ENCODE measurements around the gene AKAP13.

Gene AKAP13

DNA sequence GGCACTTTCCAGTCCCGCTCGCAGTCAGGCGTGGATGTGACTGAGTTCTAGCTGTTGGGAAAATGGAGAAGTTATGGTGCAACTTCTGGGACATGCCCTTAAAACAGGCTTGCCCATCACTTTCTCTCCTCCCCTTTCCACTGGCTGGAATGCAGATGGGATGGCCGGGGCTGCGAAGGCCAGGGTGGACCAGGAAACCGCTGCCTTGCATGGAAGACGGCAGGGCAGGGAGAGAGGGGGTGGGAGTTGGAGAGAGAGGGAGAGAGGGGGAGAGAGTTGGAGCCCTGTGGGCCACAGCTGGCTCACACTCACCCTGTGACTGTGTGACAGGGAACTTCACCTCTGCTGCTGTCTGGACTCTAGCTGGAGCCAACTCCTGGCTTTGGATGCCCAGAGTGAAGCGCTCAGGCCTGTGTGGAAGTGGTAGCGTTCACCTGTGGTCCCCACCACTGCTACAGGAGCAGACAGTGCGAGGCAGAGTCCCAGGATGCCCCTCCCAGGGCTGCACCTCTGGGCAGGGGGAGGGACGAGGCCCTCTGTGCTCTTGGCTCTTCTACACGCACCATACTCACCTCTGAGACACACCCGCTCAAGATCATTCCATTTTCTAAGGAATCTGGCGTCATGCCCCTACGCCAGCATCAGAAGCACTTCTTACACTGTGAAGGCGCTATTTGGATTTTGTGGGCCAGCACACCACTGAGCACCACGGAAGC lies 377.7 kb downstream of the AKAP13 start:
- in situ Hi-C loops (cut with MboI; ENCODE audit: low pct_unique_long_range_greater_than_20kb, low sequenced_read_pairs), result no loop called here
- no peak for DNase-seq

- in situ Hi-C loops (cut with MboI; ENCODE audit: low pct_unique_long_range_greater_than_20kb, low sequenced_read_pairs), result no loop called here
- DNase-seq, result no peak
Observed at GRCh38 chr15:85758655-85758978, 378.2 kb downstream of the AKAP13 start.

DNA sequence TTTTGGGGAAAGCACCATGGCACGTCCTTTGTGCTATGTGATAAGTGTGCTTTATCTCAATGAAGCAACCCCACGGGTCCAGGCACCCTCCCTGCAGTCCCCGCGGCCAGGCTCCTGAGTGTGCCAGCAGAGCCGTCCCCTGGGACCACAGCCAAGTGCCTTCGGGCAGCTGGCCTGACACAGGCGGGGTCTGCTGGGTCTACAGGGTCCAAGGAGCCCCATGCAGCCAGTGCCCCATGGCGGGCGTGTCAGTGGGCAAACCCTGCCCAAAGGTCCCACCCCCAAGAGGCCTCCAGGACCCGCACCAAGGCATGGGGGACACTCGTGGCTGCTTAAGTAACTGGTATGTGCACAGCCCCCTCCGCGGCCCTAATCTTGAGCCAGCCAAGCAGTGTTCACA lies 379.0 kb downstream of the AKAP13 start:
- in situ Hi-C loops (cut with MboI; ENCODE audit: low pct_unique_long_range_greater_than_20kb, low sequenced_read_pairs), result no loop called here
- no peak for DNase-seq

GRCh38 chr15:85760049-85760448 lies 379.6 kb downstream of the AKAP13 start:
- in situ Hi-C loops (cut with MboI; ENCODE audit: low pct_unique_long_range_greater_than_20kb, low sequenced_read_pairs), result no loop called here
- no peak for DNase-seq

- in situ Hi-C loops (cut with MboI; ENCODE audit: low pct_unique_long_range_greater_than_20kb, low sequenced_read_pairs), result no loop called here
- DNase-seq, result no peak
Observed at GRCh38 chr15:85760531-85761371, 380.3 kb downstream of the AKAP13 start.

- DNase-seq, result no peak
- in situ Hi-C loops (cut with MboI; ENCODE audit: low pct_unique_long_range_greater_than_20kb, low sequenced_read_pairs), result no loop called here
Observed at GRCh38 chr15:85761635-85762034, 381.2 kb downstream of the AKAP13 start.

- DNase-seq, result no peak
- in situ Hi-C loops (cut with MboI; ENCODE audit: low pct_unique_long_range_greater_than_20kb, low sequenced_read_pairs), result no loop called here
Observed at GRCh38 chr15:85762039-85762755, 381.8 kb downstream of the AKAP13 start.

DNA sequence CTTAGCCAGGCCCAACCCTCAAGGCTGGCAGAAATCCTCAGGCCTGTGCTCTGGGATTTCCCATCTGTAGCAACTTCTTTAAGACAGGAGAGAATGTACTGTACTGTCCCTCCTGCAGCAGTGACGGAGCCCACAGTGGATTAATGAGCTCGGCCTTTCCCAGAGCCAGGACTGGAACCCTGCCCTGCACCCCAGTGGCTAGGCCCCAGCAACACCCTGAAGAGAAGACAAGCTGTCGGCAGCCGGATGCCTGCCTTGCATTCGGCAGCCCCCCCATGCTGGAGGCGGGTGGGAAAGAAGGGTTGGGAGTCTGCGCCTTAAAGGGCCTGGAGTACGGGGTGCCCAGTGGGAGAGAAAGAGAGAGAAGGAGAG lies 382.3 kb downstream of the AKAP13 start:
- in situ Hi-C loops (cut with MboI; ENCODE audit: low pct_unique_long_range_greater_than_20kb, low sequenced_read_pairs), result no loop called here
- DNase-seq, result no peak

DNA sequence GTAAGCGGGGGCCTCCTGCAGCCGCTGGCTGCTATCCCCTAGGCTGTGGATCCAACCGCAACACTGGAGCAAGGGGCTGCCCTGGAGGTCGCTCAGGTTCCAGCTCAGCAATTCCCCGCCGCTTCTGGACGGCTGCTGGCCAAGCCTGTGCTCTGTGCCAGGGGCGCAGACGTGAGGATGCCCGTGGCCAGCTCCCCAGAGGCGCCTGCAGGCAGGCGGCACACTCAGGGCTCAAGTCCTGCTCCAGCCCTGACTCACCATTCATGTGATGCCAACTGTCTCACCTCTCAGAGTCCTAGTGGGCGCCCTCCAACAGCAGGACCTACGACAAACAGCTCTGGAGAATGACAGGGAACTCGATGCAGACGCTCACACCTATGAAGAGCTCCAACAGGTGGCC lies 382.8 kb downstream of the AKAP13 start:
- no peak for DNase-seq
- in situ Hi-C loops (cut with MboI; ENCODE audit: low pct_unique_long_range_greater_than_20kb, low sequenced_read_pairs), result no loop called here

DNA sequence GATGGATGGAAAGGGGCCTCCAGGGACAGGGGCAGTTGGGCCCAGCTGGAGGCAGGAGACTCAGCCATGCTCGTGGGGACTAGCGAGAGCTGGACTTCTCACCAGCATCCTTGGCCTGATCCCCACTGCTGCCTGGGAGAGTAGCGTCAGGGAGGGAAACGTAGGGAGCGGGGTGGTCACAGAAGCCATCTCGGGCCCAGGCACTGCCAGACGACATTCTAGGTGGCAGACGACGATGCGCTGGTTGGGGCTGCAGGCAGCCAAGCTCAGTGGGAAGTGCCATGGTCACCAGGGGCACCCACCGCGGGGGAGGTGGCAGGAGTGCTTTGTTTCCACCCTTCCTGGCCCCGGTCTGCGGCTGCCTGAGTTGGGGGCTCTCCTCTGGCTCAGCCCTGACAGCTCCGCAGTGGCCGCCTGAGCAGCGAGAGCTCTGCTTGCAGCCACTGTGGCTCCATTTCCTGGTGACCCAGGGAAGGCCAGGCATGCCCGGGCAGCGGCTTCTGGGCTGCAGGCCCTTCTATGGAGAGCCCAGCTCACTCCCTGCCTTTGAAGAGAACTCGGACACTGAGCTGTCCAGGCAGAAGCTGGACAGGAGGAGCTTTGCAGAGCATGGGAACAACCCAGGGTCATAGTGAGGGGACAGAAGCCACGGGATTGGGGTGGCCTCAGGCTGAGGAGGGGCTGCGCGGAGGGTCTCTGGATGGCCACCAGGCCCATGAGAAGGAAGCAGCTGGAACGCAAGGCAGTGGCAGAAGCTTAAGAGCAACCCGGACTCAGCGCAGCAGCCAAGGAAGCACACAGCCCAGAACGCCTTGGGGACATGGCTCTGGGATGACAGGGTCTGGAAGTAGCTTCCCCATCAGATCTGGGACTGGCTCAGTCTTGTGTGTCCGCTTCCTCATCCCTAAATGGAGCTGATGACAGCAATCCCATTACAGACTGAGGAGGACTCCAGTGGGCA lies 383.6 kb downstream of the AKAP13 start:
- in situ Hi-C loops (cut with MboI; ENCODE audit: low pct_unique_long_range_greater_than_20kb, low sequenced_read_pairs), result no loop called here
- no peak for DNase-seq

DNA sequence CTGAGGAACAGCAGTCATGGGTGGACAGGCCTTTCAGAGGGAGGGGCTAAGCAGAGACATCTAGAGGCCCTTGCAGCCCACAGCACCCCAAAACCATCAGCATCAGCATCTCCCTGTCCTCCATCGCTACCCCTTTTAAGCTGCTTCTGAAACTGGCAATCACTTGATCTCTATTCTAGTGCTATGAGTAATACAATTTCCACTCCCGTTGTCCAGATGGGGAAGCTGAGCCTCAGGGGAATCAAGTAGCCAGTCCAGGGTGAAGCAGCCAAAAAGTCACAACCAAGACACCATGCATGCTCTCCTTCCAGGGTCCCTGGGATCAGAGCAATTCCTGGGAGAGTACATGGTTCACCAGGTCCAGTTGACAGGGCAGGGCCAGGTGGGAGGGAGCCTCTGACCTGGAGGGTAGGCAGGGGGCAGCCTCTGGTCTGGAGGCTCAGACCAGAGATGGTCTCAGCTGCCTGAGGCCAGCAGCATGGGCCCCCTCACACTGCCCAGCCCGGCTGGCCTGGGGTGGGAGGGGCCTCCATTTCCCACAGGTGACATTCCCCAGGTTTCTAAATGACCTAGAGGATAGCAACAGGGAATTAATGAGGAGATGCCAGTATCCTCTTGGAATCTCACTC lies 384.4 kb downstream of the AKAP13 start:
- in situ Hi-C loops (cut with MboI; ENCODE audit: low pct_unique_long_range_greater_than_20kb, low sequenced_read_pairs), result no loop called here
- DNase-seq, result no peak

- in situ Hi-C loops (cut with MboI; ENCODE audit: low pct_unique_long_range_greater_than_20kb, low sequenced_read_pairs), result no loop called here
- DNase-seq, result no peak
Observed at GRCh38 chr15:85766001-85766831, 385.8 kb downstream of the AKAP13 start.

DNA sequence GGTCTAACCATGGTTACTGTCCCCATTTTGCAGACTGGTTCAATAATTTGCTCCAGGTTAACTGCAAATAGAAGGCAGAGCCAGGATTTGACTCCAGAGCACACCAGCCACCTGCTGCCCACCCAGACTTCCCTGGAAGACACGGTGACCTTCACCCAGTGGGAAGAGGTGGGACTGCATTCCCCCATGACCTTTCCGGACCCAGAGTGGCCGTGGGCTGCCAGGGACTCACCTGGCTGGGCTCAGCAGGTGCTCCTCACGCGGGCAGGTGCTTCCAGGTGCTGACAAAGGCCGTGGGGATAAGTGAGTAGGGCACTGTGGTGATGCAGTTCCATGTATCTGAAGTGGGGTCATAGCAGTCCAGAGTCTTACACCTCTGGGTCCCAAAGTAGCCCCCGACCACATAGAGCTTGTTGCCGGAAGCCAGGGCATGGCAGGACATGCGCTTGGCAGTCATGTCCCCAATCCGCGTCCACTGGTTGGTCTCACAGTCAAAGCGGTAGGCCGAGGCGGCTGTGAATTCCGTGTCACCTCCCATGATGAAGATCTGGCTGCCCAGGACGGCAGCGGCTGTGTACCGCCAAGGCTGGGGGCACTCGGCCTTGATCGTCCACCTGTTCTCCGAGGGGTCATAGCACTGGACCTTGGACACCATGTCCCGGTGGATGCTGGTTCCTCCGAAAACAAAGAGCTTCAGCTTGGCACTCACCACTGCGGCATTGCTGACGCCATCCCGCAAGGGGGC lies 387.6 kb downstream of the AKAP13 start:
- DNase-seq, result no peak
- in situ Hi-C loops (cut with MboI; ENCODE audit: low pct_unique_long_range_greater_than_20kb, low sequenced_read_pairs), result no loop called here

DNA sequence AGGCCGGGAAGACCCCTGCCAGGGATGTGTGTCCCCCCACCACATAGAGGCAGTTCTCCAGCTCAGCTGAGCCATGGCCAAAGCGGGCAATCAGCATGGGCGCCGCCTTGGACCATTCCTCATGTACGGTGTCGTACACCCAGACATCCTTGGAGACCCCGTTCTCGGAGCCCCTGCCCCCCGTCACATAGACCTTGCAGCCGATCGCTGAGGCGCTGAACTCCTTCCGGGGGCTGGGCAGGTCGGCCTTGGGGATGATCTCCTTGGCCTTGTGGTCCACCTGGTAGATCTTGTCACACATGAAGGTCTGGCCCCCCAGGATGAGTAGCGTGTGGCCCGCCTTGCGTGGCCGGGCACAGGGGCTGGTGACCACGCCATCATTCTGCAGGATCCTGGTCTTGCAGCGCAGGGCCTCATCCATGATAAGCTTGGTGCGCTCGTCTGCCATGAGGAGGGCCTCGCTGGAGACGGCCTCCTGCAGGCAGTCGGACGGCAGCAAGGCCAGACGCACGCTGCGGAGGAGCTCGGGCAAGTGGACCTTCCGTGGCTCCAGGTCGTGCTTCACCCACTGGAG lies 388.3 kb downstream of the AKAP13 start:
- no peak for DNase-seq
- in situ Hi-C loops (cut with MboI; ENCODE audit: low pct_unique_long_range_greater_than_20kb, low sequenced_read_pairs), result no loop called here

DNA sequence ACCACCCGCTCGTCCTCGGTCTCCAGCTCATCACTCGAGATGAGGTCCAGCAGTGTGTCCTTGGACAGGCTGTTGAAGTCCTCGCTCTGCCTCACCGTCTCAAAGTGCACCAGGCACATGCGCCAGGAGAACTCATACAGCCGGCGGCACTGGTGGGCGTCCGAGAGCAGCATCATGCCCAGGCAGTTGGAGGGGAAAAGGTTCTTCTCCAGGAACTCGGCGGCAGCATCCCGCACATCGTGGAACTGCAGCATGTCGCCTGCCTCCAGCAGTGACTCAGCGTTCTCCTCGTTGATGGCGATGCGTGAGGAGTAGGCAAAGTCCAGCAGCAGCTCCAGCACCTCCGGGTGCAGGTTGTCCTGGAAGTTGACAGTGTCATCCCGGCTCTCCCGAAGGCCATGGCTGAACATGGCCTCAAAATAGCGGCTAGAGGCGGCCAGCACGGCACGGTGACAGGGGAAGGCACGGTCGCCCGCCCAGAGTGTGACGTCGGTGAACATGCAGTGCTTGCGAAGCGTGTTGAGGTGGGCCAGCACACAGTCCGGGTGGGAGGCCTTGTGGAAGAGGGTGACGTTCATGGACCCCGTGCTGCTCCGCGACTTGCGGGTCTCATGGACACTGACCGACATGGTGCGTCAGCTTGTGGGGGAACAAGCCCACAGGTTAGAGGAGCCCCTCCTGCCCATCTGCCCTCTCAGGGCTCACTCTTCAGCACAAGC lies 388.9 kb downstream of the AKAP13 start:
- in situ Hi-C loops (cut with MboI; ENCODE audit: low pct_unique_long_range_greater_than_20kb, low sequenced_read_pairs), result no loop called here
- DNase-seq, result no peak

Data from KBM-7 (cell line).